HG02571 (cell line): ENCODE data around the gene TRAF2.
A peak's percentile ranks its signal among the peaks of the same experiment; 100 is the strongest.

Experiments used
- ATAC-seq: cut with Tn5 transposase; IDR thresholded peaks from one replicate; pipeline ENCODE4 v1.9.1; 2021; ENCODE audit warnings: mild to moderate bottlenecking, moderate library complexity; ENCODE audit not compliant: unreplicated experiment

Gene TRAF2

DNA sequence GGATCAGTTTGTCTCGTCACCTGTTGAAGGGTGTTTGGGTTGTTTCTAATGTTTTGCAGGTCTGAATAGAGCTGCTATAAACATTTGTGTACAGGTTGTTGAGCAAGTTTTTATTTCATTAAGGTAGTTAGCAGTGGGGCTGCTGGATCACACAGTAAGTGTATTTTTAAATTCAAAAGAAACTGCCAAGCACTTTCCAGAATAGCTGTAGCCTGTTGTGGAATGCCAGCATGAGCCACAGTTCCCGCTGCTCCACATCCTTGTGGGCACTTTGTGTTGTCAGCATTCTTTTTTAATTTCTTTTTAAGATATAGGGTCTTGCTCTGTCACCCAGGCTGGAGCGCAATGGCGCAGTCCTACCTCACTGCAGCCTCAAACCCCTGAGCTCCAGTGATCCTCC is 43.7 kb downstream of the TRAF2 start:
- ATAC-seq, result no peak

GRCh38 chr9:136931611-136932130 is 45.4 kb downstream of the TRAF2 start:
- ATAC-seq, result no peak

GRCh38 chr9:136934277-136934676 is 48.0 kb downstream of the TRAF2 start:
- ATAC-seq, result no peak

- ATAC-seq, result no peak
These were observed 49.3 kb downstream of the TRAF2 start for GRCh38 chr9:136935651-136936050.

GRCh38 chr9:136936645-136937170 is 50.4 kb downstream of the TRAF2 start:
- ATAC-seq, result no peak

- ATAC-seq, result no peak
These were observed 51.1 kb downstream of the TRAF2 start for GRCh38 chr9:136937186-136938001.

DNA sequence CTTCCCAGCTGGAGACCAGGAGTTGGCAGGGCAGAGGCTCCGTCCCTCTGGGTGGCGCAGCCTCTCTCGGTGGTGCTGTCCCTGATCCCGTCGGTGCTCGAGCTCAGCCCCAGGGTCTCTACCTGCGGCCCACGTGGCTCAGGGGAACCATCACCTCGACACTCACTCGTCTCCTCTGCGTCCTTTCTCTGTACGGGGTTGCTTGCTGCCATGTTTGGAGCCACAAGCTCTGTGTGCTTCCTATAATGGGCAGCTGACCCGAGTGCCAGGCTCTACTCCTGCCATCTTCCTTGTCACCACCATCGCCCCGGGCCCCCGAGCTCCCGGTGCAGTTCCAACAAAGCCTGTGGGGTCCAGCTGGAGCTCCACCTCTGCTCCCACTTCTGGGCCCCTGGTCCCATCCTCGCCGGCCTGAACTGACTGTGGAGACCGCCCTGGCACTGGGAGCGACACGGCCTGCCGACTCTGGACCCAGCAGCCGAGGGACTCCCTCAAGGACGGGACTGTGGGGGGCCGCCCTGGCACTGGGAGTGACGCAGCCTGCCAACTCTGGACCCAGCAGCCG is 53.2 kb downstream of the TRAF2 start:
- ATAC-seq, result no peak

GRCh38 chr9:136939996-136940525 is 53.7 kb downstream of the TRAF2 start:
- no peak for ATAC-seq

GRCh38 chr9:136940526-136941230 is 54.4 kb downstream of the TRAF2 start:
- no peak for ATAC-seq

- ATAC-seq, result no peak
These were observed 55.2 kb downstream of the TRAF2 start for GRCh38 chr9:136941231-136942111.

- no peak for ATAC-seq
These were observed 56.0 kb downstream of the TRAF2 start for GRCh38 chr9:136942112-136942880.

DNA sequence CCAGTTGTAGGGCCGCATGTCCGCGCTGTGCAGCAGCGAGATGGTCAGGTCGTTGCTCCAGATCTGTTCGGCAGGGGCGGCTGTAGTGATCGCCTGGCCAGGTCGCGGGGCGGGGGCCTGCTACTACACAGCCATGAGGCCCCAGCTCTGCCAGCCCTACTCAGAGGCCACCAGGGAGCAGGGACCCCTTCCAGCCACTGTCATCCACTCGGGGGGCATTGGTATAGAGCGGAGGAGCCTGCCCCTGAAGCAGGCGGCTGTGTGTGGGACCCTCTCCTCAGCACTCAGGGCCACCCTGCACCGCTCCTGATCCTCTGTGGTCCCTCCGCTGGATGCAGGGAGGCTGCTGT is 56.5 kb downstream of the TRAF2 start:
- no peak for ATAC-seq

DNA sequence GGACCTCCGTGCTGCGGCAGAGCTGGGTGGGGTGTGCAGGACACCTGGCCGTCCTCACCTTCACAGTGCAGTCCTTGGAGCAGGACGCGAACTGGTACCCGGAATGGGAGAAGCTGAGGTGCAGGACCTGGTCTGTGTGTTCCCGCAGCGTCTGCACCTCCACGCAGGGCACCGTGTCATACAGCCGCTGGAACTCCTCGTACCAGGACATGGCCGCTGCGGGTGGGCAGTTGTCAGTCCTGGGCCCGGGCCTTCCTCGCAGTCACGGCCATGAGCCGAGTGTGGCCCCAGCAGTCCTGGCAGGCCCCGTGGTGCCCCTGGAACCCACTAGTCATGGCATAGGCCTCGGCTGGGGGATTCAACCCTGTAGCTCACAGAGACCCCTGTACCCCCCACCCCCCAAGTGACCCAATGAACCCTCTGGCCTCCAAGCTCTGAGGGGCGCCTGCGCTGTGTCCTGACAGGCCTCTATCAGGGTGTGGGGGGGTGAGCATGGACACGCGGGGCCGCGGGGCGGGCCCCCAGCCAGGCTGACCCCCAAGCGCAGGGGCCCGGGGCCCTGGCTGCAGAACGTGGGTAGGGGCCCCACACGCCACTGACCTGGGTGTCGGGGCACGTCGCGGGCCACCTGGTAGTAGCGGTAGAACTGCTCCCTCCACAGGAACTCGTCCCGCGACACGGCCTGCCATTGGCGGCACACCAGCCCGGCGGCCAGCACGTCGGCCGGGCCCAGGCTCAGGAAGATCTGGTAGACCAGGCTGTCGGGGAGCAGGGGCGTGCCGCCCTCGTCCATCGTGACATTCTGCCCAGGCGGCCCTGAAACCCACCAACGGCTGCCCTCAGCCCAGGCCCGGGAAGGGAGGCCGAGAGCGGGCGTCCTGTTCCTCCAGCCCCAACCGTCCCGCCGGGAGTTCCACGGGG is 57.2 kb downstream of the TRAF2 start:
- peak; percentile 7 for ATAC-seq

- ATAC-seq, result no peak
These were observed 57.8 kb downstream of the TRAF2 start for GRCh38 chr9:136944212-136944518.

GRCh38 chr9:136944519-136945332 is 58.4 kb downstream of the TRAF2 start, which contains the start of the genes C8G and FBXW5:
C8G (plus strand) TSS chr9:136945243; CDS start chr9:136945321, 78 bp downstream.
FBXW5 (minus strand) TSS chr9:136944738; CDS start chr9:136944083, 655 bp downstream.
- peak; percentile 69 for ATAC-seq

GRCh38 chr9:136945333-136946227 is 59.3 kb downstream of the TRAF2 start:
- ATAC-seq, result no peak
